HFF-Myc (cell line): ENCODE results near the gene RPS17.
"Not testable (repeated sequence)": the region's sequence is repeated elsewhere in the genome, so short reads cannot be mapped to it uniquely, and the experiment has no call there.

Experiments used
- DNase-seq: peaks from one replicate; pipeline ENCODE4 v3.0.0-alpha.2; 2011; ENCODE audit warnings: low read depth; ENCODE audit errors: extremely low read depth
- H3K4me3 ChIP-seq: replicated peaks from 2 replicates; pipeline ENCODE4 v1.5.1; 2011; ENCODE audit warnings: low read depth, mild to moderate bottlenecking, control low read depth, low read length
- CTCF ChIP-seq: IDR thresholded peaks from 2 replicates; pipeline ENCODE4 v1.5.1; 2012; ENCODE audit warnings: mild to moderate bottlenecking, low read depth, low read length, control low read depth; ENCODE audit errors: missing control alignments

The RPS17 gene

GRCh38 chr15:82539691-82540054, 584 bp downstream of the RPS17 start:
- DNase-seq: no peak
- H3K4me3 ChIP-seq: peak overlapping the region; percentile 97
- TF ChIP-seq CTCF: no peak

DNA sequence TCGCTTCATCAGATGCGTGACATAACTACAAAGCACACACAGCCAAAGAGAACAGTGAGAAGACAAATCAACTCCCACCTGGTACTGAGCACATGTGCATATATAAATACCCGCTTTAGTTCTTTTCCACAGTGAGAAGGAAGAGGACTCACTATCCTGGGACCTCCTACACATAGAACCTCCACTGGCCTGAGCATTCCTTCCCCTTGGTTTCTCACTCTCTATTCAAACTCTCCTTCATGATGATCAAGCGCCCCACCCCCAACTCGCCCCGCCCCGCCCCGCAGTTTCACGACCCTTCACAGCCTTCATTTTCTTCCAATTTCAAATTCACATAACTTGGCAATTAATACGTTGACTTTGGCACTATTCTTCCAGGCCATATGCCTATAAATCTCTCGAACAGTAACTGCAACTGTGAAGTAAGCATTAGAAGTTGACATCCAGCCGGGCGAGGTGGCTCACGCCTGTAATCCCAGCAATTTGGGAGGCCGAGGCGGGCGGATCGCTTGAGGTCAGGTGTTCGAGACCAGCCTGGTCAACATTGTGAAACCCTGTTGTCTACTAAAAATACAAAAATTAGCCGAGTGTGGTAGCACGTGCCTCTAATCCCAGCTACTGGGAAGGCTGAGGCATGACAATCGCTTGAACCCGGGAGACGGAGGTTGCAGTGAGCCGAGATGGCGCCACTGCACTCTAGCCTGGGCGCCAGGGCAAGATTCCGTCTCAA, 1.1 kb downstream of the RPS17 start:
- DNase-seq: no peak
- peak overlapping the region; percentile 97 for H3K4me3 ChIP-seq
- TF ChIP-seq CTCF: no peak

DNA sequence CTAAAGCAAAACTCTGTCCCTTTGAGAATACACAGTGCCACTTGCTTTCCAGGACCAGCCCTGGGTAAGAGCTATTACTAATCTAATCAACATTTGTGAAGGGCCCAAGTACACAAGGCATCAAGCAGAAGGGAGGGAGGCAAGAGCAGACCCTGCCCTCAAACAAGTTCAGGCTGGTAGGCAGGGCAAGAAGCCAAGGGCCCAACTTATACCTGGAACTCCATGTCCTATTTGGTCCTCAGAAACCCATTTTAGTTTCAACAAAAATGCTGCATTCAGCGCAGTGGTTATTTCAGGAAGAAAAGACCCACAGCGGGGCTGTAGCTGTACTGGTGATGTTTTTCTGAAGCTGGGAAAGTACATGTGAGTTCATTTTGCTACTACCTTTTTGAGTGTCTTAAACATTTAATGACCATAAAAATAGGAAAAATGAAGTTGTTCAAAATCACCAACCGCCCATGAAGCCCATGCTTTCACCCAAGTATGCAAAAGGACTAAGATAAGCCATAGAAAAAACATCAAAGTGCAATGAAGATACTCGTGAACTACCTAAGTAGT, 2.8 kb downstream of the RPS17 start:
- peak overlapping the region; percentile 97 for H3K4me3 ChIP-seq
- TF ChIP-seq CTCF: no peak
- DNase-seq: no peak

DNA sequence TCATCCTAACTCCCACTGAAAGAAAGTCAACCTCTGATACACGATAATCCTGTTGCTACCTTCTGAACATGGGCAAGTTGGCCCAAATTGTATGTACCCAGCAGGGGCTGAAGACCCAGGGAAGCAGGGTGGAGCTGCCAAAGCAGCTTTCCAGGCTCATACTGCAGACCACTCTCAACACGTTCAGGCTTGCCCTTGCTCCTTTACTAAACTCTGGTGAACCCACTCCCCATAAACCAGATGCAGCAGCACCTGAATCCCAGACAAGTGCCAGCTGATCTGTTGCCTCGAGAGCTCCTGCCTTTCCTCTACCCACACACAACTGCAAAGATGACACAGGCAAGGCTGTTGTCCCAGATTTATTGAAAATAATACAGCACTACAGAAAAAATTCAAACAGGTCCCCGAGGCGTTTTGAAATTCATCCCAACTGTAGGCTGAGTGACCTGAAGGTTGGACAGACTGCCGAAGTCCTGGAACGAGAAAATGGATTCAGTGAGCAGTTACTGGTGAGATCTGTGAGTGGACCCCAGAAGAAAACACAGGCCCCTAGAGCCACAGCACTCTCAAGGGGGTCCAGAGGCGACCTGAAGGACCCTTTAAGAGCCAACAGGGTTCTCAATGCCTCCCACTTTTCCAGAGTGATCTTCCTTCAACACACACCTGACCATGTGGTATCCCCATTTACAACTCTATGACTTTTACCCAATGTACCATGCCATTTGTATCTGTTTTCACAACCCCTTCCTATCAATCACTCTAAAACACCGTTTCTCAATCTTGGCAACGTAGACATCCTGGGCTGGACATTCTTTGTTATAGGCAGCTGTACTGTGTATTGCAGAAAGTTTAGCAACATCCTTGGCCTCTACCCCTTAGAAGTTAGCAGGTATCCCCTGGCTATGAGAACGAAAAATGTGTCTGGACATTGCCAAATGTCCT, 3.6 kb downstream of the RPS17 start:
- TF ChIP-seq CTCF: no peak
- peak overlapping the region; percentile 97 for H3K4me3 ChIP-seq
- no peak for DNase-seq

- H3K4me3 ChIP-seq: no peak overlapping the region
- DNase-seq: no peak
- no peak for TF ChIP-seq CTCF
Measured at GRCh38 chr15:82535566-82536408, 4.5 kb downstream of the RPS17 start.

DNA sequence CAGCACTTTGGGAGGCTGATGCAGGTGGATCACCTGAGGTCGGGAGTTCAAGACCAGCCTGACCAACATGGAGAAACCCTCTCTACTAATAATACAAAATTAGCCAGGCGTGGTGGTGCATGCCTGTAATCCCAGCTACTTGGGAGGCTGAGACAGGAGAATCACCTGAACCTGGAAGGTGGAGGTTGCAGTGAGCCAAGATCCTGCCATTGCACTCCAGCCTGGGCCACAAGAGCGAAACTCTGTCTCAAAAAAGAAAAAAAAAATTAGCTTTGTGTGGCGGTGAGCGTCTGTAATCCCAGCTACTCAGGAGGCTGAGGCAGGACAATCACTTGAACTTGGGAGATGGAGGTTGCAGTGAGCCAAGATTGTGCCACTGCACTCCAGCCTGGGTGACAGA, 5.1 kb downstream of the RPS17 start:
- not testable (repeated sequence) for H3K4me3 ChIP-seq, DNase-seq

DNA sequence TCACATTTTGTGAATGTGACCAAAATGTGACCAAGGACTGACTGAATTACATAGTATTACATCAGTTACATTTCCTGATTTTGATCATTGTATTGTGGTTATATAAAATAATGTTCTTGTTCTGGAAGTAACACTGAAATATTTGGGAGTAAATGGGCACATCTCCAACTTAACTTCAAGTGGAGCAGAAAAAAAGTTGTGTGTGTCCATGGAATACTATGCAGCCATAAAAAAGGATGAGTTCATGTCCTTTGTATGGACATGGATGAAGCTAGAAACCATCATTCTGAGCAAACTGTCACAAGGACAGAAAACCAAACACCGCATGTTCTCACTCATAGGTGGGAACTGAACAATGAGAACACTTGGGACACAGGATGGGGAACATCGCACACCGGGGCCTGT, 5.8 kb downstream of the RPS17 start:
- not testable (repeated sequence) for H3K4me3 ChIP-seq, DNase-seq
